Stimulated activated CD4-positive, alpha-beta T cell treated with anti-CD3 and anti-CD28 coated beads, TNF-alpha, amount 100 ng/mL, for 1 hour (primary cell): ENCODE measurements around the gene DENND4B.
"Not testable (repeated sequence)": the region's sequence is repeated elsewhere in the genome, so short reads cannot be mapped to it uniquely, and the experiment has no call there.

Experiments used
- DNase-seq, 3 donors: peaks; one replicate each; pipeline ENCODE4 v3.0.0-alpha.2; 2020; ENCODE audit warnings: low read depth in 3 of 3, low spot score in 1 of 3

The DENND4B gene

DNA sequence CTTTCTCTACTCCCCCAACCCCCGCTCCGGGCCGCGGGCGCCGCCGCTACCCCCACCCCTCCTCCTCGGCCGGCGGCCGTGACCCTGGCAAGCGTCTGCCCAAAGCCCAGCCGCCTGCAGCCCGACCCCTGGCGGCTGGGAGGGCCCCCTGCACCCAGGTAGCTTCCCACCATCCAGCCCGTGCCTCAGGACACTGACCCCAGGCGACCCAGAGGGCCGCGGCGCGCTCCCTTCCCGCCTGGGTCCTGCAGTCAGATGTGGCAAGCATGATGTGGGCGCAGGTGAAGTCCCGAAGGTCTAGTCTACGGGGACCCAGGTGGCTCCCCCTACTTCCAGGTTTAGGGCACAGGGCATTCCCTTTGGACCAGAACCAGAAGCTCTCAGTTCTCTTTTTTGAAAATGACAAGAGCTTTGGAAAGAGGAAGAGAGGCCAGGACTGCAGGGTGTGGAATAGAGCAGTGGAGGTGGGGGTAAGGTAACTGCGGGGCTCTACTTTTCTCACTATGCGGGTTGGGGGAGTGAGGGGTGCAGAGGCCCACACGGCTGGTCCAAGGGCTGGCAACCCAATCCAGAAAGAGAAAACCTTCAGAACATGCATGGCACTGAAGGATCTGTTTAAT, at the start of gene DENND4B:
TSS of gene DENND4B (minus strand) at position 97 of the 620 bp plus-strand sequence. CDS start 2,344 bp downstream, outside the sequence.
- peak in 2 of 3 donors; percentile 52 to 66 for DNase-seq

GRCh38 chr1:153995640-153996039, 49.1 kb upstream of the DENND4B start:
- DNase-seq = no peak

DNA sequence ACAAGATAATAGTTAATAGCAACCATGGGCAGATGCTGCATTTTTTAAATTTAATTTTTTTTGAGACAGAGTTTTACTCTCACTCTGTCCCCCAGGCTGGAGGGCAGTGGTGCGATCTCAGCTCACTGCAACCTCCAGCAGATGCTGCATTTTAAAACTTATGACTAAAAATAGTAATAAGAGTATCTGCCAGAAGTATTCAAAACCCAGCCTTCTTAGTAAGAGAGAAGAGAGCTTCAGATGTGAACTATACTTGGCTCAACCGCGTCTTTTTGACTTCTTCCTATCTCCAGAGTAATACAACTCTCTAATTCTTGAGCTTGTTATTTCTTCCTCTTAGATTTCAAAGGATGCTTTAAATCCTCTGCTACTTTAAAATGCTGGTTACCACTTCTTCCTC, 48.7 kb upstream of the DENND4B start:
- DNase-seq = no peak

DNA sequence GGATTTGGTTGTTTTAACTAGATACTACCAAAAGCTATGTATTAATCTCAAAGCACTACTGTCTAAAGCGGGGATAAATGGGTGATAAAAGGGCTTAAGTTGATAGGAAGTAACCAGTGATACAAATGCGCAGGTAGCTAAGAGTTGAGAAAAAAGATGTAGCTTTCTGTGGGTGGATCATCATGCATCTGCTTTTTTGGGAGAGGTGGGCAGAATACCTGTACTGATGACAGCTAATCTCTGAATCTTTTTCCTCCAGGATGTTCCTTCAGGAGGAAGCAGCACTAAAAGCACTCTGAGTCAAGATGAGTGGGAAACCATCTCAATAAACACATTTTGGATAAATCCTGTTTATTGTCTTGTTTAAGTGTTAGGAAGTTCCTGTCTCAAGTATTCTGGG, 45.3 kb upstream of the DENND4B start:
- DNase-seq = no peak

GRCh38 chr1:153991151-153991630, 44.7 kb upstream of the DENND4B start:
- no peak for DNase-seq

- DNase-seq = peak; percentile 63 to 84 (median 78)
These were observed 44.1 kb upstream of the DENND4B start, which contains the start of gene RPS27 for GRCh38 chr1:153990468-153991150. Gene RPS27, plus strand, starts transcription at chr1:153990762. Its CDS starts 35 bp downstream, at chr1:153990797.

- DNase-seq = no peak
These were observed 41.1 kb upstream of the DENND4B start for GRCh38 chr1:153987621-153988020.

- DNase-seq = no peak
These were observed 39.6 kb upstream of the DENND4B start, which contains the start of gene RAB13 for GRCh38 chr1:153985941-153986761. Gene RAB13, minus strand, starts transcription at chr1:153986339. Its CDS starts 103 bp downstream, at chr1:153986236.

DNA sequence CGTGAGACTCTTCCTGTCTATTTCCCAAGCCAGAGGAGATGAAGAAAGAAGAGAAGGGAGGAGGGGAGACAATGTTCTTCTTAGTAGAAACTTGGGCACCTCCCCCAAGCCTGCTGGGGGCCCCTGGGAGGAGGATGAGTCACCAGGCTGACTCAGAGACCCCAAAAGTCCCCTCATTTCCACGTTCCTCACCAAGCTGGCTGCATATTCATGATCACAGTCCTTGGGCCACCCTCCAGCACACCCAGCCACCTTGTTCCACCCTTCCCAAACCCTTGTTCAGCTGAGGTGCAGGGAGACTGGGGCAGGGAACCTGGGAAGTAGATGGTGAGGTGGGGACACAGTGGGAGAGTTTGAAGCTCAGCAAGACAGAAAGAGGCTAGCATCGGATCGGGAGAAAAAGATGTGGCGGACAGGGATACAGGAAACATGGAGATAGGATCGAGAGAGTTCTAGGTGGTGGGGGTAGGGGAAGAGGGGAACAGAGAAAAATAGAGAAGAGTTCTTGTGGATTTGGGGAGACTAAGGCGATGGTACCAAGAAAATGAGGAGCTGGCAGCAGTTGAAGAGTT, 38.9 kb upstream of the DENND4B start:
- peak in 1 of 3 donors; percentile 41 for DNase-seq

- no peak for DNase-seq
These were observed 37.8 kb upstream of the DENND4B start for GRCh38 chr1:153984123-153984894.

- not testable (repeated sequence) for DNase-seq
These were observed 35.2 kb upstream of the DENND4B start for GRCh38 chr1:153981735-153982134.

GRCh38 chr1:153979091-153979490, 32.6 kb upstream of the DENND4B start:
- DNase-seq = not testable (repeated sequence)

GRCh38 chr1:153978274-153978909, 31.9 kb upstream of the DENND4B start:
- no peak for DNase-seq

DNA sequence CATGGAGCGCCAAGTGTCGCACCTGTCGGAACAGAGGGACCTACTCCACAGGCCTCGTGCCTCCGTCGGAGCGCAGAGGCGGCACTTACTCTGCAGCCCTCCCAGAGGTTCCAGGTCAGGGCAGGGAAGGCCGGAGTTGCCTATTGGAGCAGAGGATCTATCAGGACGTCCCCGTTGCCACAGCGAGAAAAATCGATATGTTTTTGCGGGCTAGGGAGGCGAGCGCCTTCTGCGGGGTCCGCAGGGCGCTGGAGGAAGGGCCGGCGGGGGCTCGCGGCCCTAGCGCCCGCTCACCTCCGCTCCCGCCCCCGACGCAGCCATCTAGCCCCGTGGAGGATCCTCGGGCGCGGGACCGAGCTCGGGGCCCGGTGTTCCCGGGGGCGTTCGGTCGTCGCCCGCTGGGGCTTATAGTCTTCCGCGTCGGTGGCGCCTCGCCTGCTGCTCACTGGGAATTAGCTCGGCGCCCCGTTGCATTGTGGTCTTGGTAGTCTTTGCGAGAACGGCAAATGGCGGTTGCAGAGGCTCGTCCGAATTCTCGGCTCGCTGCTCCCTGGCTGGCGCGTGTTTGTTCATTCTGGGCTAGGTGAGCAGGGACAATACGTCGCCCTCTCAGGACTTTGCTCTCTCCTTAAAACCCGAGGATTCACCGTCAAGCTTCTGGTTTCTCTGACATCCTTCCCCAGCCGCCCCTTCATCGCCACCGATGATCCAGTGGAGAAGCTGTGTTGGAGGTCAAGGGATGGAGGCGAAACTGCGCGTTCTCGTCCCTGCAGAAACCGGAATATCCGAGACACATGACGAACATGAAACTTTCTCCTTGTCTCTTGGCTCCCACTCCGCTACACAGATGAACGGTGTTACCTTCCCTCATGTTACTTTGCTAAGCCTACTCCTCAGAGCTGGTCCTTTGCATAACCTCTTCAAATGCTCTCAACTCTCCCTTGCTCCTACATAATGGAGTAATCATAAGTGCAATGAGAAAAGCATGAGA, 31.0 kb upstream of the DENND4B start, which contains the start of gene JTB:
TSS of gene JTB (minus strand) at position 425 of the 991 bp plus-strand sequence. CDS start at position 3, 422 bp downstream.
- peak; percentile 55 to 70 (median 61) for DNase-seq

- DNase-seq = no peak
These were observed 30.3 kb upstream of the DENND4B start for GRCh38 chr1:153976819-153977249.

GRCh38 chr1:153973525-153973924, 27.0 kb upstream of the DENND4B start:
- DNase-seq = no peak

DNA sequence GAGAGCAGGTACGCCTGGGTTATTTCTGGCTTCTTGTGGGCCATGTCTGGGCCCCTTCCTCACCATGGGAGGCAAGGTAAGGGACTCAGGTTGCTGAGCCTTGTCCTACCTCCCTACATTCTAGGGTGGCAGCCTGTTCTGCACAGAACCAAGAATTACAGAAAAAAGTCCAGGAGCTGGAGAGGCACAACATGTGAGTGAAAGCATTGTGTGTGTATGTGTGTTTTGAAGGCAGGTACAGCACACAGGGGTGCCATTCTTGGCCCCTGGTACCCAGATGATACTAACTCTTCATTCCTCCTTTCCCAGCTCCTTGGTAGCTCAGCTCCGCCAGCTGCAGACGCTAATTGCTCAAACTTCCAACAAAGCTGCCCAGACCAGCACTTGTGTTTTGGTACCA, 26.6 kb upstream of the DENND4B start:
- no peak for DNase-seq

DNA sequence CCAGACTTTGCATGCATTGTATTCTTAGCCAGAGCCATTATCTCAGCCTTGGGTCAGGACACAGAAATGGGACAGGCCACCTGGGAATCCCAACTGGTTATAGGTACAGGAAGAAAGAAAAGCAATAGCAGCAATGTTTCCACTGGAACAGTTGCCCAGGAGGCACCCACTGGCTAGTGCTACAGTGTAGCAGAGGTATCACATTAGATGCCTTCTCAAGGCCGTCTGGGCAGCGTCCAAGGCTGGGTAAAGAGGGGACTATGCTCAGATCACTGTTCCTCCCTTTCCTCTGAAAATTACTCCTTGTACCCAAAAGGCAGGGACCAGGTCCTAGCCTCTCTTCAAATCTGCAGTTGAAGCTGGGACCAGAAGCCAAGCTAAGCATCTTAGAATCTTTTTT, 23.8 kb upstream of the DENND4B start:
- DNase-seq = no peak
